ENCODE measurements around the gene BSG.

DNA sequence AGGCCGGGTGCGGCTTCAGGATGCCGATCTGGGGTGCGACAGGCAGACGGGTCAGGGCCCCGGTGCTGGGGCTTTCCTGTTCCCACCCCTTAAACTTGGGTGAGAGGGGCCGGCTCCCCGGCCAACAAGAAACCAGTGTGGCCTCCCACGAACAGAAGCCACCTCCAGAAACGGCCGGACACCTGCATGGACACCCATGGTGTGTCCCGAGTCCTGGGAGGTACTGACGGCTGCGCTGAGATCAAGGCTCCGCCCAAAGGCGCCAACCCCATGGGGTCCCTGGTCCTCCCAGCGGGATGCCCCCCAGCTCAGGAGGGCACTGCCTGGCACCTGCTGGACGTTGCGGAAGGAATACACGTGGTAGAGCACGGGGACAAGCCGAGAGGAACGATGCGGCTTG, 49.4 kb downstream of the BSG start:
- TF ChIP-seq, protein P1, sequence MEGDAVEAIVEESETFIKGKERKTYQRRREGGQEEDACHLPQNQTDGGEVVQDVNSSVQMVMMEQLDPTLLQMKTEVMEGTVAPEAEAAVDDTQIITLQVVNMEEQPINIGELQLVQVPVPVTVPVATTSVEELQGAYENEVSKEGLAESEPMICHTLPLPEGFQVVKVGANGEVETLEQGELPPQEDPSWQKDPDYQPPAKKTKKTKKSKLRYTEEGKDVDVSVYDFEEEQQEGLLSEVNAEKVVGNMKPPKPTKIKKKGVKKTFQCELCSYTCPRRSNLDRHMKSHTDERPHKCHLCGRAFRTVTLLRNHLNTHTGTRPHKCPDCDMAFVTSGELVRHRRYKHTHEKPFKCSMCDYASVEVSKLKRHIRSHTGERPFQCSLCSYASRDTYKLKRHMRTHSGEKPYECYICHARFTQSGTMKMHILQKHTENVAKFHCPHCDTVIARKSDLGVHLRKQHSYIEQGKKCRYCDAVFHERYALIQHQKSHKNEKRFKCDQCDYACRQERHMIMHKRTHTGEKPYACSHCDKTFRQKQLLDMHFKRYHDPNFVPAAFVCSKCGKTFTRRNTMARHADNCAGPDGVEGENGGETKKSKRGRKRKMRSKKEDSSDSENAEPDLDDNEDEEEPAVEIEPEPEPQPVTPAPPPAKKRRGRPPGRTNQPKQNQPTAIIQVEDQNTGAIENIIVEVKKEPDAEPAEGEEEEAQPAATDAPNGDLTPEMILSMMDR (conservative IDR thresholded peaks at IDR 0.05; ENCODE audit: low read depth in 2 of 2) = no peak
- no peak for TF ChIP-seq POLR2AphosphoS5 (IDR thresholded peaks at IDR 0.05; ENCODE audit: low read depth)
- no peak for TF ChIP-seq EZH2 (IDR thresholded peaks at IDR 0.05; ENCODE audit: low read depth, unreplicated experiment)
- TF ChIP-seq, protein P2, sequence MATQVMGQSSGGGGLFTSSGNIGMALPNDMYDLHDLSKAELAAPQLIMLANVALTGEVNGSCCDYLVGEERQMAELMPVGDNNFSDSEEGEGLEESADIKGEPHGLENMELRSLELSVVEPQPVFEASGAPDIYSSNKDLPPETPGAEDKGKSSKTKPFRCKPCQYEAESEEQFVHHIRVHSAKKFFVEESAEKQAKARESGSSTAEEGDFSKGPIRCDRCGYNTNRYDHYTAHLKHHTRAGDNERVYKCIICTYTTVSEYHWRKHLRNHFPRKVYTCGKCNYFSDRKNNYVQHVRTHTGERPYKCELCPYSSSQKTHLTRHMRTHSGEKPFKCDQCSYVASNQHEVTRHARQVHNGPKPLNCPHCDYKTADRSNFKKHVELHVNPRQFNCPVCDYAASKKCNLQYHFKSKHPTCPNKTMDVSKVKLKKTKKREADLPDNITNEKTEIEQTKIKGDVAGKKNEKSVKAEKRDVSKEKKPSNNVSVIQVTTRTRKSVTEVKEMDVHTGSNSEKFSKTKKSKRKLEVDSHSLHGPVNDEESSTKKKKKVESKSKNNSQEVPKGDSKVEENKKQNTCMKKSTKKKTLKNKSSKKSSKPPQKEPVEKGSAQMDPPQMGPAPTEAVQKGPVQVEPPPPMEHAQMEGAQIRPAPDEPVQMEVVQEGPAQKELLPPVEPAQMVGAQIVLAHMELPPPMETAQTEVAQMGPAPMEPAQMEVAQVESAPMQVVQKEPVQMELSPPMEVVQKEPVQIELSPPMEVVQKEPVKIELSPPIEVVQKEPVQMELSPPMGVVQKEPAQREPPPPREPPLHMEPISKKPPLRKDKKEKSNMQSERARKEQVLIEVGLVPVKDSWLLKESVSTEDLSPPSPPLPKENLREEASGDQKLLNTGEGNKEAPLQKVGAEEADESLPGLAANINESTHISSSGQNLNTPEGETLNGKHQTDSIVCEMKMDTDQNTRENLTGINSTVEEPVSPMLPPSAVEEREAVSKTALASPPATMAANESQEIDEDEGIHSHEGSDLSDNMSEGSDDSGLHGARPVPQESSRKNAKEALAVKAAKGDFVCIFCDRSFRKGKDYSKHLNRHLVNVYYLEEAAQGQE (IDR thresholded peaks at IDR 0.05; ENCODE audit: unreplicated experiment) = no peak
- no peak for TF ChIP-seq JUNB (IDR thresholded peaks at IDR 0.05; ENCODE audit: unreplicated experiment)
- no peak for TF ChIP-seq EZH2phosphoT487 (IDR thresholded peaks at IDR 0.05; ENCODE audit: unreplicated experiment)
- TF ChIP-seq CREB1 (CRISPR knock-in tag; IDR thresholded peaks at IDR 0.05; ENCODE audit: low read depth) = no peak
- TF ChIP-seq NANOG (IDR thresholded peaks at IDR 0.05; ENCODE audit: borderline replicate concordance) = no peak
- TF ChIP-seq, protein P3, sequence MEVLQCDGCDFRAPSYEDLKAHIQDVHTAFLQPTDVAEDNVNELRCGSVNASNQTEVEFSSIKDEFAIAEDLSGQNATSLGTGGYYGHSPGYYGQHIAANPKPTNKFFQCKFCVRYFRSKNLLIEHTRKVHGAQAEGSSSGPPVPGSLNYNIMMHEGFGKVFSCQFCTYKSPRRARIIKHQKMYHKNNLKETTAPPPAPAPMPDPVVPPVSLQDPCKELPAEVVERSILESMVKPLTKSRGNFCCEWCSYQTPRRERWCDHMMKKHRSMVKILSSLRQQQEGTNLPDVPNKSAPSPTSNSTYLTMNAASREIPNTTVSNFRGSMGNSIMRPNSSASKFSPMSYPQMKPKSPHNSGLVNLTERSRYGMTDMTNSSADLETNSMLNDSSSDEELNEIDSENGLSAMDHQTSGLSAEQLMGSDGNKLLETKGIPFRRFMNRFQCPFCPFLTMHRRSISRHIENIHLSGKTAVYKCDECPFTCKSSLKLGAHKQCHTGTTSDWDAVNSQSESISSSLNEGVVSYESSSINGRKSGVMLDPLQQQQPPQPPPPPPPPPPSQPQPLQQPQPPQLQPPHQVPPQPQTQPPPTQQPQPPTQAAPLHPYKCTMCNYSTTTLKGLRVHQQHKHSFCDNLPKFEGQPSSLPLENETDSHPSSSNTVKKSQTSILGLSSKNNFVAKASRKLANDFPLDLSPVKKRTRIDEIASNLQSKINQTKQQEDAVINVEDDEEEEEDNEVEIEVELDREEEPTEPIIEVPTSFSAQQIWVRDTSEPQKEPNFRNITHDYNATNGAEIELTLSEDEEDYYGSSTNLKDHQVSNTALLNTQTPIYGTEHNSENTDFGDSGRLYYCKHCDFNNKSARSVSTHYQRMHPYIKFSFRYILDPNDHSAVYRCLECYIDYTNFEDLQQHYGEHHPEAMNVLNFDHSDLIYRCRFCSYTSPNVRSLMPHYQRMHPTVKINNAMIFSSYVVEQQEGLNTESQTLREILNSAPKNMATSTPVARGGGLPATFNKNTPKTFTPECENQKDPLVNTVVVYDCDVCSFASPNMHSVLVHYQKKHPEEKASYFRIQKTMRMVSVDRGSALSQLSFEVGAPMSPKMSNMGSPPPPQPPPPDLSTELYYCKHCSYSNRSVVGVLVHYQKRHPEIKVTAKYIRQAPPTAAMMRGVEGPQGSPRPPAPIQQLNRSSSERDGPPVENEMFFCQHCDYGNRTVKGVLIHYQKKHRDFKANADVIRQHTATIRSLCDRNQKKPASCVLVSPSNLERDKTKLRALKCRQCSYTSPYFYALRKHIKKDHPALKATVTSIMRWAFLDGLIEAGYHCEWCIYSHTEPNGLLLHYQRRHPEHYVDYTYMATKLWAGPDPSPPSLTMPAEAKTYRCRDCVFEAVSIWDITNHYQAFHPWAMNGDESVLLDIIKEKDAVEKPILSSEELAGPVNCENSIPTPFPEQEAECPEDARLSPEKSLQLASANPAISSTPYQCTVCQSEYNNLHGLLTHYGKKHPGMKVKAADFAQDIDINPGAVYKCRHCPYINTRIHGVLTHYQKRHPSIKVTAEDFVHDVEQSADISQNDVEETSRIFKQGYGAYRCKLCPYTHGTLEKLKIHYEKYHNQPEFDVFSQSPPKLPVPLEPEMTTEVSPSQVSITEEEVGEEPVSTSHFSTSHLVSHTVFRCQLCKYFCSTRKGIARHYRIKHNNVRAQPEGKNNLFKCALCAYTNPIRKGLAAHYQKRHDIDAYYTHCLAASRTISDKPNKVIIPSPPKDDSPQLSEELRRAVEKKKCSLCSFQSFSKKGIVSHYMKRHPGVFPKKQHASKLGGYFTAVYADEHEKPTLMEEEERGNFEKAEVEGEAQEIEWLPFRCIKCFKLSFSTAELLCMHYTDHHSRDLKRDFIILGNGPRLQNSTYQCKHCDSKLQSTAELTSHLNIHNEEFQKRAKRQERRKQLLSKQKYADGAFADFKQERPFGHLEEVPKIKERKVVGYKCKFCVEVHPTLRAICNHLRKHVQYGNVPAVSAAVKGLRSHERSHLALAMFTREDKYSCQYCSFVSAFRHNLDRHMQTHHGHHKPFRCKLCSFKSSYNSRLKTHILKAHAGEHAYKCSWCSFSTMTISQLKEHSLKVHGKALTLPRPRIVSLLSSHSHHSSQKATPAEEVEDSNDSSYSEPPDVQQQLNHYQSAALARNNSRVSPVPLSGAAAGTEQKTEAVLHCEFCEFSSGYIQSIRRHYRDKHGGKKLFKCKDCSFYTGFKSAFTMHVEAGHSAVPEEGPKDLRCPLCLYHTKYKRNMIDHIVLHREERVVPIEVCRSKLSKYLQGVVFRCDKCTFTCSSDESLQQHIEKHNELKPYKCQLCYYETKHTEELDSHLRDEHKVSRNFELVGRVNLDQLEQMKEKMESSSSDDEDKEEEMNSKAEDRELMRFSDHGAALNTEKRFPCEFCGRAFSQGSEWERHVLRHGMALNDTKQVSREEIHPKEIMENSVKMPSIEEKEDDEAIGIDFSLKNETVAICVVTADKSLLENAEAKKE (CRISPR knock-in tag; IDR thresholded peaks at IDR 0.05) = no peak
- TF ChIP-seq, protein P4, sequence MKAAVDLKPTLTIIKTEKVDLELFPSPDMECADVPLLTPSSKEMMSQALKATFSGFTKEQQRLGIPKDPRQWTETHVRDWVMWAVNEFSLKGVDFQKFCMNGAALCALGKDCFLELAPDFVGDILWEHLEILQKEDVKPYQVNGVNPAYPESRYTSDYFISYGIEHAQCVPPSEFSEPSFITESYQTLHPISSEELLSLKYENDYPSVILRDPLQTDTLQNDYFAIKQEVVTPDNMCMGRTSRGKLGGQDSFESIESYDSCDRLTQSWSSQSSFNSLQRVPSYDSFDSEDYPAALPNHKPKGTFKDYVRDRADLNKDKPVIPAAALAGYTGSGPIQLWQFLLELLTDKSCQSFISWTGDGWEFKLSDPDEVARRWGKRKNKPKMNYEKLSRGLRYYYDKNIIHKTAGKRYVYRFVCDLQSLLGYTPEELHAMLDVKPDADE (IDR thresholded peaks at IDR 0.05) = no peak
- TF ChIP-seq ZNF114 (CRISPR knock-in tag; IDR thresholded peaks at IDR 0.05) = no peak
- TF ChIP-seq STAT1 (IDR thresholded peaks at IDR 0.05; ENCODE audit: unreplicated experiment) = no peak
- TF ChIP-seq ZNF331 (CRISPR knock-in tag; IDR thresholded peaks at IDR 0.05; ENCODE audit: low read depth) = no peak
